GM12891 (cell line): ENCODE data around the gene ACP7.
"Not testable (repeated sequence)": the region's sequence is repeated elsewhere in the genome, so short reads cannot be mapped to it uniquely, and the experiment has no call there.

Experiments
- DNase-seq: peaks from one replicate; pipeline ENCODE4 v3.0.0; 2011; ENCODE audit warnings: low spot score; ENCODE audit not compliant: insufficient read length
- FAIRE-seq: peaks from 2 replicates; lab custom pipeline; 2011; peaks lifted over from hg19 to GRCh38; lab: Jason Lieb, UNC
- PAX5 ChIP-seq: IDR thresholded peaks from 2 replicates; pipeline ENCODE4 v1.6.1; 2011; ENCODE audit warnings: low read length, moderate library complexity, mild to moderate bottlenecking; ENCODE audit not compliant: insufficient read depth, severe bottlenecking
- POLR2A ChIP-seq: IDR thresholded peaks from 2 replicates; pipeline ENCODE4 v1.6.1; 2011; ENCODE audit warnings: low read depth, low read length, control low read depth
- POLR2AphosphoS5 ChIP-seq: IDR thresholded peaks from 2 replicates; pipeline ENCODE4 v1.6.1; 2011; ENCODE audit warnings: low read depth, low read length, control low read depth
- POU2F2 ChIP-seq: IDR thresholded peaks from 2 replicates; pipeline ENCODE4 v1.6.1; 2011; ENCODE audit warnings: low read depth, mild to moderate bottlenecking, control low read depth, low read length, moderate library complexity
- SPI1 ChIP-seq: IDR thresholded peaks from 2 replicates; pipeline ENCODE4 v1.6.1; 2011; ENCODE audit warnings: low read depth, low read length, control low read depth
- TAF1 ChIP-seq: IDR thresholded peaks from 2 replicates; pipeline ENCODE4 v1.6.1; 2011; ENCODE audit warnings: low read depth, low read length, control low read depth

Gene ACP7

GRCh38 chr19:39136225-39136940, 52.2 kb downstream of the ACP7 start:
- no peak for FAIRE-seq
- TF ChIP-seq POU2F2 (no peak), PAX5 (no peak), SPI1 (no peak), POLR2A (no peak)
- DNase-seq = no peak

GRCh38 chr19:39137131-39137530, 53.0 kb downstream of the ACP7 start:
- no peak for FAIRE-seq
- TF ChIP-seq SPI1 (no peak), PAX5 (no peak), TAF1 (no peak), POU2F2 (no peak), POLR2A (no peak), POLR2AphosphoS5 (no peak)

GRCh38 chr19:39138221-39139211, 54.3 kb downstream of the ACP7 start:
- TF ChIP-seq POLR2A (no peak), PAX5 (no peak), POLR2AphosphoS5 (no peak)
- no peak for FAIRE-seq
- no peak for DNase-seq

More at GRCh38 chr19:39137131-39137530, 53.0 kb downstream of the ACP7 start:
- DNase-seq = no peak

- FAIRE-seq = no peak
- no peak for DNase-seq
- TF ChIP-seq POLR2AphosphoS5 = no peak
- TF ChIP-seq TAF1 = no peak
- TF ChIP-seq POU2F2 = no peak
- no peak for TF ChIP-seq SPI1
- TF ChIP-seq POLR2A = no peak
- TF ChIP-seq PAX5 = no peak
Observed at GRCh38 chr19:39139305-39139874, 55.2 kb downstream of the ACP7 start.

- TF ChIP-seq TAF1 = no peak
- TF ChIP-seq SPI1 = no peak
- TF ChIP-seq POLR2AphosphoS5 = no peak
- no peak for TF ChIP-seq POLR2A
- no peak for TF ChIP-seq POU2F2
- no peak for TF ChIP-seq PAX5
- no peak for DNase-seq
- FAIRE-seq = no peak
Observed at GRCh38 chr19:39139971-39140453, 55.8 kb downstream of the ACP7 start.

- TF ChIP-seq PAX5 = no peak
- no peak for TF ChIP-seq POLR2AphosphoS5
- no peak for TF ChIP-seq POLR2A
- TF ChIP-seq SPI1 = no peak
- TF ChIP-seq POU2F2 = no peak
- TF ChIP-seq TAF1 = no peak
- no peak for FAIRE-seq
- no peak for DNase-seq
Observed at GRCh38 chr19:39140594-39140993, 56.4 kb downstream of the ACP7 start.

- DNase-seq (no peak), FAIRE-seq (no peak)
- no peak for TF ChIP-seq POLR2A
- TF ChIP-seq POU2F2 = no peak
- TF ChIP-seq PAX5 = no peak
- no peak for TF ChIP-seq TAF1
- TF ChIP-seq POLR2AphosphoS5 = no peak
- TF ChIP-seq SPI1 = no peak
Observed at GRCh38 chr19:39141929-39142328, 57.8 kb downstream of the ACP7 start.

- TF ChIP-seq POU2F2 (no peak), POLR2AphosphoS5 (no peak), PAX5 (no peak), TAF1 (no peak), POLR2A (no peak), SPI1 (no peak)
- DNase-seq (no peak), FAIRE-seq (no peak)
Observed at GRCh38 chr19:39142630-39143029, 58.5 kb downstream of the ACP7 start.

GRCh38 chr19:39143757-39144289, 59.7 kb downstream of the ACP7 start:
- not testable (repeated sequence) for DNase-seq, FAIRE-seq
